Right cardiac atrium (tissue), 5 donors: ENCODE data around the gene USH1G. TPM values are rescaled to one million over a fixed set of nuclear protein-coding genes. Genes with fewer than 3 reads are reported as not detected.

ENCODE experiments used
- ATAC-seq, 2 donors: fragments of 200-7000 bp; cut with Tn5 transposase; one replicate each; pipeline versions ENCODE4 v1.8.0 to v1.9.1; 2020; ENCODE audit warnings: moderate library complexity in 2 of 2, mild to moderate bottlenecking in 1 of 2
- DNase-seq, 3 donors: peaks; one replicate each; pipeline ENCODE4 v3.0.0-alpha.2; 2020
- H3K27ac ChIP-seq: one replicate; pipeline ENCODE4 v1.5.1; 2013; ENCODE audit warnings: mild to moderate bottlenecking, low read length, control low read depth, moderate library complexity
- H3K27me3 ChIP-seq: one replicate; pipeline ENCODE4 v1.6.1; 2013; ENCODE audit not compliant: control insufficient read depth, insufficient read depth
- H3K4me1 ChIP-seq: one replicate; pipeline ENCODE4 v1.6.1; 2013; ENCODE audit warnings: low read length; ENCODE audit not compliant: control insufficient read depth, insufficient read depth
- H3K4me3 ChIP-seq: one replicate; pipeline ENCODE4 v1.5.1; 2013; ENCODE audit warnings: low read length, control low read depth
- H3K9me3 ChIP-seq: one replicate; pipeline ENCODE4 v1.6.1; 2013; ENCODE audit warnings: low read length; ENCODE audit not compliant: control insufficient read depth
- whole genome bisulfite sequencing: extraction: QIAGEN DNeasy Blood & Tissue Kit; methylation state at CpG from one replicate; pipeline ENCODE4 v1.1.7; 2013; 5-methylcytosine and 5-hydroxymethylcytosine counted together
- intact Hi-C, 4 donors: fragments of 100-400 bp; cut with DNase I; formaldehyde crosslinking; loops; one replicate each; pipeline versions ENCODE4 v1.11.0 to v1.14.0; 2022 to 2023
- polyA plus RNA-seq: library from polyadenylated mRNA; stranded (reverse); fragments of 200-250 nt; gene quantifications from one replicate; pipeline ENCODE4 v1.2.3, GENCODE V29; 2013
- total RNA-seq, 4 donors: library from RNA; stranded (reverse); fragmentation: NEBNext Ultra II Directional; extraction: Animal tissue kit (Norgen Biotek cat#: 25700); gene quantifications; one replicate each; pipeline ENCODE4 v1.2.1, GENCODE V29; 2021
- donor health status: healthy with polysubstance abuse.
- donor health status: DM: no; HTN: yes; CAD: no.
- donor health status: DM: no; HTN: no; CAD: no.
- donor health status: DM: no; HTN: yes; CAD: no; lungs with severe emphysema.
- donor health status: DM: yes; HTN: yes; CAD: no.

USH1G gene
- total and polyA plus RNA-seq, 5 donors, result 0.06 to 0.59 (median 0.23) TPM

DNA sequence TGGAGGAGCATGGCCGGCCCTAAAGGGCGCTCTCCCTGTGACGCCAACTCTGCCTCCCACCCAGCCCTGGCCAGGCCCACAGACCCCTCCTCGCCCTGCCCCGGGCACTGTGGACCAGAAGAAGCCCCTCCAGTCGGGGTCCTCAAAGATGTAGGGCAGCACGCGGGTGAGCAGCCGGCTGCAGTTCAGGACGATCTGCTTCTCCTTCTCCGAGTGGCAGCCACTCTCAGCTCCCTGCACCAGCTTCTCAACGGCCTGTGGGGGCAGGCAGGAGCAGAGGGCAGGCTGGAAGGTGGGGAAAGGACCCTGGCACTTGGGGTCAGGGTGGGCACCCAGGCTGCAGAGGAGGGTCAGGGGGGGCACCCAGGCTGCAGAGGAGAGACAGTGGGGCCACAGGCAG, 40.6 kb upstream of the USH1G start:
- no peaks in the 10 kb centered on the region for H3K27me3 ChIP-seq
- intact Hi-C loops, result loop anchor here in 3 of 4 donors (5.0 to 10.0 kb wide), 3 partner anchors 49 to 239 kb away; partner anchors contain the start of gene MRPL58 (in 1 of the 3)
- ATAC-seq (no peak), DNase-seq (no peak)
- no peaks in the 10 kb centered on the region for H3K9me3 ChIP-seq
- 71% methylated on average over 12 of the region's 12 CpGs for WGBS
- no peaks in the 10 kb centered on the region for H3K4me1 ChIP-seq
- no peak overlapping the region for H3K4me3 ChIP-seq
- no peak overlapping the region for H3K27ac ChIP-seq

DNA sequence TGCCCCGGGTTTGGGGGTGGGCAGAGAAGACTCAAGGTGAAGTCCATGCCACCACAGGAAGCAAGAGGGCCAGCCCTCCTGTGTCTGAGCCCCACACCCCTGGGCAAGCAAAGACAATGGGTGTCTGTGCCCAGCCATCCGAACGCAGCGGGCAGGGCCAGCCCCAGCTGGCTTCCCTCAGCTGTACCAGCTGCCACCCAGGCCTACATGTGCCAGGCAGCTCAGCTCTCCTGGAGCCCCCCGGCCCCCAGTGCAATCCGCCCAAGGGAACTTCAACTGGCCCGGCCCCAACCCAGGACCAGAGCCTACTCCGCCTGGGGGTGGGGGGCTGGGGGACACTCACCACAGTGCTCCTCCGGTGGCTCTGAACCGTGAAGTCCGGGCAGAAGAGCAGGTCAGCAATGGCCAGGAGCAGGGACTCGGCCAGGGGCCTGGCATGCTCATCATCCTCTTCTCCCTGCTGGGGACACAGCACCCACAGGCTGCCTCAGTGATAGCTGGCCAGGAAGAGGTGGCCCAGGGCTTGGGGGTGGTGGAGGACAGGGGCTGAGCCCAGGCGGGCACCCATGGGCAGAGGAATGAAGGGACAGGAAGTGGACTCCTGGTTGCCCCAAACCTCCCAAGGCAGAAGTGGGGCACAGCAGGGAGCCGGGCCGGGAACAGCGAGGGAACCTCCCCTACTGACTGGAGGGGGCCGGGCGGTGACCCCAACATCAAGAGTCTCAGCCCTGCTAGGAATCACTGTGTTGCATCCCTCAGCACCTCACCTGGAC, 39.8 kb upstream of the USH1G start:
- ATAC-seq (no peak), DNase-seq (no peak)
- Histone ChIP-seq H3K27ac (no peak overlapping the region), H3K4me1 (no peaks in the 10 kb centered on the region), H3K9me3 (no peaks in the 10 kb centered on the region), H3K27me3 (no peaks in the 10 kb centered on the region), H3K4me3 (no peak overlapping the region)
- intact Hi-C loops, result loop anchor here in 3 of 4 donors (5.0 to 10.0 kb wide), 3 partner anchors 49 to 239 kb away; partner anchors contain the start of gene MRPL58 (in 1 of the 3)
- WGBS, result 86% methylated on average over 18 of the region's 18 CpGs

DNA sequence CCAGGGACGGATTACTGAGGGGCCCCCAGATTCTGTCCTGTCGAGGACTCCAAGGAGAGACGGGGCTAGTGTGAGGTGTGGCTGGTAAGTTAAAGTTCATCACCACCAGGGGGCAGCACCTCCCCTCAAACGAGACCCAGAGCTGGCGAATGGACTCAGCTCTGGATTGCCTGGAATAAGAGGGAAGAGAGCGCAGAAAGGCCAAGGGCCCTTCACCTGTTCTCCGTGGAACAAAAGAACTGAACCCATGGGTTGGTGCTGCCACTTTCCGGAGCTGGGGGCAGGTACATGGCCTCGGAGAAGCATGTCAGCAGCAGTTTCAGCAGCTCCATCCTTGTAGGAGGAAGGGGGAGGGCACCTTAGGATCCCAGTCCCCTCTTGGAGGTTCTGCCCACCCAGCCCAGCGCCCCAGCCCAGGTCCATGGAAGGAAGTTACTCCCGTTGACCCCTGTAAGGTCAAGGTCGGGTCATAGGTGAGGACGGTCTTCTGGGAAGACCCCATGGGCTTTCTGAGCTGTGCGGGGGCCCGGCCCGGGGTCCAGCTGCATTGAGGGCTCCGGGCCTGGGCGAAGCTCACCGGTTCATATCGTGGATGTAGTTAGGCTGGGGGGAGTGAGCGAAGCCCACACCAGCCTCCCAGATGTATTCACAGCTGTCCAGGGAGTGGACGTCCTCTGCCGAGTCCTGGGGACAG, 38.7 kb upstream of the USH1G start:
- DNase-seq (peak; percentile 88 to 93 (median 91)), ATAC-seq (peak; percentile 80 to 84)
- intact Hi-C loops, result loop anchor here in 3 of 4 donors (5.0 to 10.0 kb wide), 3 partner anchors 50 to 240 kb away; partner anchors contain the start of gene MRPL58 (in 1 of the 3)
- no peaks in the 10 kb centered on the region for H3K4me1 ChIP-seq
- H3K4me3 ChIP-seq, result no peak overlapping the region
- H3K9me3 ChIP-seq, result no peaks in the 10 kb centered on the region
- no peak overlapping the region for H3K27ac ChIP-seq
- H3K27me3 ChIP-seq, result no peaks in the 10 kb centered on the region
- WGBS, result 43% methylated on average over 23 of the region's 23 CpGs

DNA sequence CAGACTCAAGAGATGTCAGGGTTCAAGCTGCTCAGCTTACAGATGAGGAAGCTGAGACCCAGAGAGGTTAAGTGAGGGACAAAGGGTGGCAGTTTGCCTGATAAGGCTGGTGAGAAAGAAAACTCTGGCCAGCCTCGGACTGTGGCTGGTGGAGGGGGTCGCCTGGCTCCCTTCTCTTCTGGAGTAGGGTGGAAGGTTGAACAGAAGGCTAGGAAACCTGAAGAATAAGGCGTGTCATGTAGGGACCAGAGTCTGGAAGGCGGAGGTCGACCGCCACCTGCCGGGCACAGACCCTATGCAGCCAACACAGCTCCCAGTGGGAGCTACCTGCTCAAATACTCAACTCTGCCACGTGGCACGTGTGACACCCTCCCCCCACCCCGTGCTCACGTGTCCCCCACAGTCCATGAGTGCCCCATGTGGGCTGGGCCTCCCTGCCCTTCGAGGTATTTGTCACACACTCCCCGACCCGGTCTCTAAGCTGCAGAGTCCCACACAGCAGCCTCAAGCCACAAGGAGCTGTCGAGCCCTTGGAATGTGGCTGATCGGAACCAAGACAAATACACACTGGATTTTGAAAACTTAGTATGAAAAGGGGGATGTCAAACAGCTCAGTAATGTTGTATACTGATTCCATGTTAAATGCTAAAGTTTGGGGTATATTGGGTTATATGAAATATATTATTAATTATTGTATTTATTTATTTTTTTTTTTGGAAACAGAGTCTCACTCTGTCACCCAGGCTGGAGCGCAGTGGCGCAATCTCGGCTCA, 37.7 kb upstream of the USH1G start:
- DNase-seq (peak in 1 of 3 donors; percentile 43), ATAC-seq (no peak)
- no peaks in the 10 kb centered on the region for H3K9me3 ChIP-seq
- H3K27ac ChIP-seq, result no peak overlapping the region
- H3K4me3 ChIP-seq, result no peak overlapping the region
- intact Hi-C loops, result loop anchor here in 3 of 4 donors (5.0 to 10.0 kb wide), 3 partner anchors 52 to 242 kb away; partner anchors contain the start of gene MRPL58 (in 1 of the 3)
- no peaks in the 10 kb centered on the region for H3K4me1 ChIP-seq
- WGBS, result 50% methylated on average over 19 of the region's 19 CpGs
- no peaks in the 10 kb centered on the region for H3K27me3 ChIP-seq

DNA sequence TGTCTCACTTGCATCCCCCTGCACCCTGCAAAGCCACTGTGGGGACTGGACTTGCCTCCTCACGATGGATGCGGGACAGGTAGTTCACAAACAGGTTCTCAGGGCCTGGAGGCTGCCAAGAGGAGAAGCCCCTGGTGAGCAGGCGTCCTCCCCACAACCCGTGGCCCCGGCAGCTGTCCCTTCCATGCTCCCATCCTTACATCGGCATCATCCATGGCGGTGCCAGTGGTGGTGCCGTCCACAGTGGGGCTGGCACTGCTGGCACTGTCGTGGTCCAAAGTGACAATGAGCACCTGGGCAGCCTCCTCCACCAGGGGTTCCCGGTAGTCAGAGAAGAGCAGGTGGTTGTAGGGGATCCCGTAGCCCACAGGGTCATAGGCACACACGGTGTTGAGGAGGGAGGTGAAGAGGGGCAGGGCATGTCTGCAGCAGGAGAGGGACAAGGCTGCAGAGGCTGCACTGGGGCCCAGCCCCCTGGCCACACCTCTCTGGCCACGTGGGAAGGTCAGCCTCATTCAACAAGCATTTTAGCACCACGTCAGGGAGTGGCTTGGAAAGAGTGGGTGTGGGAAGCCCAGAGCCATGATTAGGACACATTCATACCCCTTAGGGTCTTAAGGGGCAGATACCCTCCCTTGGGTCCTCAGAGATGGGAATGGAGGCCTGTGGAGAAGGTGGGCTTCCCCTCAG, 36.9 kb upstream of the USH1G start:
- H3K27ac ChIP-seq, result no peak overlapping the region
- H3K4me3 ChIP-seq, result no peak overlapping the region
- peak in 1 of 3 donors; percentile 32 for DNase-seq
- no peaks in the 10 kb centered on the region for H3K4me1 ChIP-seq
- H3K9me3 ChIP-seq, result no peaks in the 10 kb centered on the region
- H3K27me3 ChIP-seq, result no peaks in the 10 kb centered on the region
- no peak for ATAC-seq
- intact Hi-C loops, result loop anchor here (5.0 to 10.0 kb wide), 6 partner anchors 52 to 245 kb away; partner anchors contain the start of genes MRPL58 (in 1 of the 4), NHERF1 (in 1 of the 4) and NUP85 (in 1 of the 4)
- 79% methylated on average over 14 of the region's 14 CpGs for WGBS

DNA sequence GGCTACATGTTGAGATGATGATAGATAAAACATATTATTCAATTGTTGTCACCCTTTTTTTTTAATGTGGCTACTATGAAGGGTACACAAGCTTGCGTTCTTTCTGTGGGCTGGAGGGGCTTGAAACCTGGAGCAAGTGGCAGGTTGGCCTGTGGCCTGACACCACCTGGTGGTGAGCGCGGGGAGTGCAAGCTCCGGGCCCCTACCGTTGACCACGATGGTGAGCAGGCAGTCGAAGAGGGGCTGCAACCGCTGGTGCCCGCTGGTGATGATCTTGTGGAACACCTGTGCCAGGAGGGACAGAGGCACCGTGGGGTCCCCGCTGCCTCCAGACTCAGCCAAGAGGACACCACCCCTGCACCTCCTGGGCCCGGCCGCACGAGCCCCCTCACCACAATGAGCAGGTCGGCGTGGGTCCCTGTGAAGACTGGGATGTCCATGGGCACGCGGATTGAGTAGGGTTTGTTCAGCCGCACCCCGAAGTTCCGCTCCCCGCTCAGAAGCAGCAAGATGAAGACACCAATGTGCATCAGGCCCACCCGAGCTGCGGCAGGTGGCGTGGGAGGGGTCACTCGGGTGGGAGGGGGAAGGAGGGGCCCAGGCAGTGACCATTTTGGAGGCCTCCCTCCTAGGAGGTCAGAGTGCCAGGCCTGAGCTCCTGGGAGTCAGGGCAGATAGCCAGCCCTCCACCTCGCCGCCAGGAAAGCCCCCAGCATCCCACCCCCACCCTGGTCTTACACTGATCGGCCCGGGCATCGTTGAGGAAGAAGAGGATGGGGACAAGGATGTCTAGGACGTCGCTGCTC, 35.1 kb upstream of the USH1G start:
- DNase-seq (peak; percentile 67 to 92 (median 92)), ATAC-seq (peak; percentile 12 to 30)
- H3K4me1 ChIP-seq, result no peaks in the 10 kb centered on the region
- 46% methylated on average over 33 of the region's 33 CpGs for WGBS
- H3K4me3 ChIP-seq, result no peak overlapping the region
- H3K27me3 ChIP-seq, result no peaks in the 10 kb centered on the region
- intact Hi-C loops, result loop anchor here in 2 of 4 donors (5.0 to 10.0 kb wide), 3 partner anchors 166 to 247 kb away; partner anchors contain the start of genes NHERF1 (in 1 of the 2) and NUP85 (in 1 of the 2)
- no peak overlapping the region for H3K27ac ChIP-seq
- H3K9me3 ChIP-seq, result no peaks in the 10 kb centered on the region

DNA sequence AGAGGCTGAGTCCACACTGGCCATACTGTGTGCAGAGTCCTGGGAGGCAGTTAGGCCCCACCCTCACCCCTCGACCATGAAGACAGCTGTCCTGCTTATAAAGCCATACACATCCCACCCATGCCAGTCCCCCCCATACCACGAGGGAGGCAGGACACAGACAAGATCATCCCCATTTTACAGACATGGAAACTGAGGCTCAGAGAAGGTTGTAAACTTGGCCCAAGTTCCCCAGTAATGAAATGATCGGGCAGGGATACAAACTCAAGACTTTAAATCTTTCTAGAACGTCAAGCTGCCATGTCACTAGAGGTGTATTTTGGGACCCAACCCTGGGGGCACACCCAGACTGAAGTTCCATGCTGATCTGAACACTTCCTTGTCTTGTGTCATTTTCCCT, 33.0 kb upstream of the USH1G start:
- no peaks in the 10 kb centered on the region for H3K4me1 ChIP-seq
- intact Hi-C loops, result loop anchor here in 2 of 4 donors (5.0 to 10.0 kb wide), 3 partner anchors 164 to 249 kb away; partner anchors contain the start of genes NHERF1 (in 1 of the 2) and NUP85 (in 1 of the 2)
- no peak overlapping the region for H3K27ac ChIP-seq
- ATAC-seq (no peak), DNase-seq (peak in 1 of 3 donors; percentile 7)
- 75% methylated on average over 4 of the region's 4 CpGs for WGBS
- H3K4me3 ChIP-seq, result no peak overlapping the region
- no peaks in the 10 kb centered on the region for H3K27me3 ChIP-seq
- H3K9me3 ChIP-seq, result no peaks in the 10 kb centered on the region

DNA sequence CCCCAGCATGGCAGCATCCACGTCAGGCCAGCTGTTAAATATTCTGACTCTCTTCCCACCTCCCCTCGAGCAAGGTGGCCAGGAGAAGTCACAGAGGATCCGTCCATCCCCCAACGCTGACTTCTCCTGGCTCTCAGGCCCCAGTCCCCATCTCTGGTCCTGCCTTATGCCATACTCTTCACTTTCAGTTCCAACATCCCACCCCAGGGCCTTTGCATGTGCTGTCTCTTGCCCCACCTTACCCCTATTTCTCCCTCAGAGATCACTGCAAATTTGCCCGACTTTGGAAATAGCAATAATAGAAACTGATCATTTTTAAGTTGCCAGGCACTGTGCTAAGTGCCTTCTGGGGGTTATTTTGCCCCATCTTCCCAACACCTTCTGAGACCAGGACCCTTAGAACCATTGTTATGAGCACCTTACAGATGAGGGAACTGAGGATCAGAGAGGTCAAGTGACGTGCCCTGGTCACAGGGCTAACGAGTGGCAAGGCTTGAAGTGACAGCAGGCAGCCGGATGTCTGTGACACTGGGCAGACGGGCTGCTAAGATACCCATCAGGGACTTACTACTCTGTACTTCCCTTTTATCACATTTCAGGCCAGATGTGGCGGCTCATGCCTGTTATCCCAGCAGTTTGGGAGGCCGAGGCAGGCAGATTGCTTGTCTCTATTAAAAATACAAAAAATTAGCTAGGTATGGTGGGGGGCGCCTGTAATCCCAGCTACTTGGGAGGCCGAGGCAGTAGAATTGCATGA, 31.8 kb upstream of the USH1G start:
- 75% methylated on average over 13 of the region's 13 CpGs for WGBS
- Histone ChIP-seq H3K27me3 (no peaks in the 10 kb centered on the region), H3K4me3 (no peak overlapping the region), H3K9me3 (no peaks in the 10 kb centered on the region), H3K4me1 (no peaks in the 10 kb centered on the region), H3K27ac (no peak overlapping the region)
- DNase-seq (peak in 1 of 3 donors; percentile 2), ATAC-seq (no peak)
- intact Hi-C loops, result loop anchor here in 2 of 4 donors (5.0 to 10.0 kb wide), 3 partner anchors 163 to 250 kb away; partner anchors contain the start of genes NHERF1 (in 1 of the 2) and NUP85 (in 1 of the 2)

DNA sequence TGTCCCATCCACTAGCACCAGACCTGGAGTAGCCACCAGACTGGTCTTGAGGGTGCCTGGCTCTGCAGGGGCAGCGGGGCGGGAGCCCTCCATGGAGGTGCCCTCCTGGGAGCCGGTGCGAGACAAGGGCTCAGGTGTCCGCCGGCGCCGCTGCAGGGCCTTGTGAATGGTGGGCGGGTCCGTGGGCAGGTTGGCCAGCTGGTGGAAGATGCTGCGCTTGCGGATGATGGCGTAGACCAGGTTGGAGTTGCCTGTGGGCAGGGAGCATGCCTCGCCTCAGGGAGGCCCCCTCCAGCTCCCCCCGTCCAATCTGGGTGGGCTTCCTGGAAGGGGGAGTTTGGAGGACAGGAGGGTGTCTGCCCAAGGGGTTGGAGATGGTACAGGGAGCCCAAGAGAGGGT, 31.1 kb upstream of the USH1G start:
- no peak overlapping the region for H3K27ac ChIP-seq
- ATAC-seq (no peak), DNase-seq (no peak)
- no peak overlapping the region for H3K4me3 ChIP-seq
- intact Hi-C loops, result loop anchor here in 1 of 4 donors (10.0 kb wide), 1 partner anchor 251 kb away; the partner anchor contains the start of gene NUP85
- H3K4me1 ChIP-seq, result no peaks in the 10 kb centered on the region
- WGBS, result 92% methylated on average over 15 of the region's 15 CpGs
- H3K27me3 ChIP-seq, result no peaks in the 10 kb centered on the region
- no peaks in the 10 kb centered on the region for H3K9me3 ChIP-seq
